Uterus (tissue), 4 donors: ENCODE data around the gene ACTN3. TPM values are rescaled to one million over a fixed set of nuclear protein-coding genes. Genes with fewer than 3 reads are reported as not detected.
A peak's percentile ranks its signal among the peaks of the same experiment; 100 is the strongest.
"Not testable (repeated sequence)": the region's sequence is repeated elsewhere in the genome, so short reads cannot be mapped to it uniquely, and the experiment has no call there.

ENCODE experiments used
- DNase-seq, 2 donors: peaks; one replicate each; pipeline ENCODE4 v3.0.0-alpha.2; 2019 to 2020
- H3K27ac ChIP-seq, 2 donors: fragments of 200-600 bp; sonication (generic); 1 replicate in 1 of 2; 2 replicates in 1 of 2; pipeline ENCODE4 v1.5.1; 2016 to 2018
- H3K27me3 ChIP-seq, 2 donors: fragments of 200-600 bp; sonication (generic); one replicate each; pipeline ENCODE4 v1.5.1; 2018 to 2019; ENCODE audit warnings: control low read depth in 1 of 2
- H3K36me3 ChIP-seq, 2 donors: fragments of 200-600 bp; sonication (generic); one replicate each; pipeline ENCODE4 v1.5.1; 2019; ENCODE audit warnings: control low read depth in 1 of 2
- H3K4me1 ChIP-seq, 2 donors: fragments of 200-600 bp; sonication (generic); one replicate each; pipeline ENCODE4 v1.5.1; 2018 to 2019; ENCODE audit warnings: control low read depth in 1 of 2
- H3K4me3 ChIP-seq, 2 donors: fragments of 200-600 bp; sonication (generic); 1 replicate in 1 of 2; 2 replicates in 1 of 2; pipeline ENCODE4 v1.5.1; 2018 to 2019; ENCODE audit warnings: mild to moderate bottlenecking in 1 of 2
- H3K9me3 ChIP-seq, 2 donors: fragments of 200-600 bp; sonication (generic); one replicate each; pipeline ENCODE4 v1.5.1; 2019; ENCODE audit warnings: control low read depth in 1 of 2
- CTCF ChIP-seq, 4 experiments: fragments of 200-600 bp in 2 of 4; fragments of 450-650 bp in 2 of 4; sonication (generic) in 2 of 4; IDR thresholded peaks; one replicate each; pipeline ENCODE4 v1.5.1; 2016 to 2019; ENCODE audit warnings: antibody characterized with exemption in 4 of 4, mild to moderate bottlenecking in 2 of 4, moderate library complexity in 1 of 4
- POLR2A ChIP-seq, 2 donors: fragments of 450-650 bp; IDR thresholded peaks; one replicate each; pipeline ENCODE4 v1.6.1; 2016; ENCODE audit warnings: antibody characterized with exemption in 2 of 2, mild to moderate bottlenecking in 1 of 2, moderate library complexity in 1 of 2
- intact Hi-C: fragments of 100-400 bp; cut with DNase I; formaldehyde crosslinking; loops from one replicate; pipeline ENCODE4 v1.15.1; 2023; ENCODE audit warnings: low total_unique reads
- total RNA-seq, 4 donors: library from RNA; depleted of rRNA in 3 of 4; stranded (reverse); fragments of >200 nt in 3 of 4; gene quantifications; one replicate each; pipeline versions ENCODE4 v1.1.0 to v1.2.4, GENCODE V29; 2014 to 2023
- donor health status: DM: yes; HTN: yes; CAD: no.

ACTN3 gene
- total RNA-seq, 4 donors from 2014 or later = 0.46 TPM; not detected in 3

GRCh38 chr11:66539870-66540213, 6.9 kb upstream of the ACTN3 start:
- H3K36me3 ChIP-seq = no peaks in the 10 kb centered on the region
- DNase-seq = no peak
- H3K4me1 ChIP-seq = peaks cover 0 to 6% of the 10 kb centered on the region in 2 donors
- H3K4me3 ChIP-seq = no peak overlapping the region
- TF ChIP-seq POLR2A (IDR thresholded peaks at IDR 0.05) = no peak
- TF ChIP-seq CTCF (IDR thresholded peaks at IDR 0.05) = no peak
- H3K27me3 ChIP-seq = no peaks in the 10 kb centered on the region
- H3K27ac ChIP-seq = no peak overlapping the region
- intact Hi-C loops = no loop called here
- H3K9me3 ChIP-seq = no peaks in the 10 kb centered on the region

GRCh38 chr11:66540598-66540997, 6.1 kb upstream of the ACTN3 start:
- H3K4me3 ChIP-seq, H3K27ac ChIP-seq, H3K9me3 ChIP-seq, H3K27me3 ChIP-seq, H3K36me3 ChIP-seq, H3K4me1 ChIP-seq, DNase-seq, intact Hi-C loops: not testable (repeated sequence)

- DNase-seq = no peak
- TF ChIP-seq CTCF (IDR thresholded peaks at IDR 0.05) = no peak
- no peak for TF ChIP-seq POLR2A (IDR thresholded peaks at IDR 0.05)
- H3K4me3 ChIP-seq = no peak overlapping the region
- peaks cover 0 to 6% of the 10 kb centered on the region in 2 donors for H3K4me1 ChIP-seq
- H3K27me3 ChIP-seq = no peaks in the 10 kb centered on the region
- no peaks in the 10 kb centered on the region for H3K36me3 ChIP-seq
- intact Hi-C loops = no loop called here
- no peaks in the 10 kb centered on the region for H3K9me3 ChIP-seq
- no peak overlapping the region for H3K27ac ChIP-seq
Observed at GRCh38 chr11:66541892-66542291, 4.8 kb upstream of the ACTN3 start.

- peak overlapping the region in 1 of 2 donors; percentile 7 for H3K27ac ChIP-seq
- intact Hi-C loops = no loop called here
- H3K4me1 ChIP-seq = peaks cover 0 to 6% of the 10 kb centered on the region in 2 donors
- H3K27me3 ChIP-seq = no peaks in the 10 kb centered on the region
- no peak for DNase-seq
- no peaks in the 10 kb centered on the region for H3K36me3 ChIP-seq
- no peaks in the 10 kb centered on the region for H3K9me3 ChIP-seq
- TF ChIP-seq CTCF (IDR thresholded peaks at IDR 0.05) (no peak), POLR2A (IDR thresholded peaks at IDR 0.05) (no peak)
- H3K4me3 ChIP-seq = no peak overlapping the region
Observed at GRCh38 chr11:66542362-66542761, 4.3 kb upstream of the ACTN3 start.

- H3K9me3 ChIP-seq = no peaks in the 10 kb centered on the region
- no peak for TF ChIP-seq POLR2A (IDR thresholded peaks at IDR 0.05)
- peak; percentile 34 to 63 (median 55) for TF ChIP-seq CTCF (IDR thresholded peaks at IDR 0.05)
- intact Hi-C loops = no loop called here
- H3K4me1 ChIP-seq = peaks cover 0 to 6% of the 10 kb centered on the region in 2 donors
- H3K27me3 ChIP-seq = no peaks in the 10 kb centered on the region
- no peak overlapping the region for H3K4me3 ChIP-seq
- peak overlapping the region in 1 of 2 donors; percentile 37 for H3K27ac ChIP-seq
- no peaks in the 10 kb centered on the region for H3K36me3 ChIP-seq
- DNase-seq = peak; percentile 48 to 61
Observed at GRCh38 chr11:66543263-66544107, 3.2 kb upstream of the ACTN3 start.

- DNase-seq, H3K27ac ChIP-seq, H3K36me3 ChIP-seq, H3K9me3 ChIP-seq, intact Hi-C loops, H3K4me1 ChIP-seq, H3K27me3 ChIP-seq: not testable (repeated sequence)
- peak overlapping the region in 1 of 2 donors; percentile 56 for H3K4me3 ChIP-seq
Observed at GRCh38 chr11:66544952-66545351, 1.8 kb upstream of the ACTN3 start.
